Cerebellar cortex (tissue), 1 donor: Measurements from ENCODE around the gene DPH6.
A peak's percentile ranks its signal among the peaks of the same experiment; 100 is the strongest.
"Not testable (repeated sequence)": the region's sequence is repeated elsewhere in the genome, so short reads cannot be mapped to it uniquely, and the experiment has no call there.

Experiments used
- DNase-seq: peaks from one replicate; pipeline ENCODE4 v3.0.0-alpha.2; 2015; ENCODE audit warnings: low spot score

Gene DPH6

DNA sequence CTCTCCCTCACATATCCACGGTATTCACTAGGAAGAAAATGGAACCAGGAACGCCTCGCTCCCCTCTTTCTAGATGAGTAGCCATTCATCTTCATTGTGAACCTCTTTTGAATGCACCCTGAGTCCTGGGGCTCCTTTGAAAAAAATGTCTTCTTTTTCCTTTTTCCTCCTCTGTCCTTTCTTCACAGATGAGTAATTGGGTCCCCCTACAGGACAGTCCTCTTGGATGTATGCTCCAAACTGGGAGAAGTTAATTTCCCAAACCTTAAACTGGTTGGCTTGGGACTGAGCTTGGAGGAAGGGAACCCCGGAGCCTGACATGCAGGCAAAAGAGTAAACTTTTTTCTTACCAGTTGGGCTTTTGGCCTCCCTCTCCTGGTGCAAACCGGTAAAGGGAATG is 108.8 kb downstream of the DPH6 start:
- peak; percentile 73 for DNase-seq

DNA sequence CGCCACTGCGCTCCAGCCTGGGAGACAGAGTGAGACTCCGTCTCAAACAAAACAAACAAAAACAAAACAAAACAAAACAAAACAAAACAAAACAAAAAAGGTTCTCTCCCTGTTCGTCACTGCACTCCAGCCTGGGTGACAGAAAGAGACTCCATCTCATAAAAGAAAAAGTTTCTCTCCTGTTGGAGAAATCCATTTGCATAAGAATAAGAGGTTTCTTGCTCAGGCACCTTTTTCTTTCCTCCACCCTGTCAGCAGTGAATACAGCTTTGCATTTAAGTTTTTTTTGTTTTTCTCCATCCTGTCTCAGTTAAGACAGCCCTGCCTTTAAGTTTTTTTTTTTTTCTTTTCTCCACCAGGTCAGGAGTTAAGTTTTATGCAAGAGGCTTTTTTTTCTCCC is 109.5 kb downstream of the DPH6 start:
- DNase-seq = peak; percentile 73

- DNase-seq = peak; percentile 88
Measured at GRCh38 chr15:35431281-35431680, 114.7 kb downstream of the DPH6 start.

- DNase-seq = peak; percentile 73
Measured at GRCh38 chr15:35430301-35430700, 115.7 kb downstream of the DPH6 start.

DNA sequence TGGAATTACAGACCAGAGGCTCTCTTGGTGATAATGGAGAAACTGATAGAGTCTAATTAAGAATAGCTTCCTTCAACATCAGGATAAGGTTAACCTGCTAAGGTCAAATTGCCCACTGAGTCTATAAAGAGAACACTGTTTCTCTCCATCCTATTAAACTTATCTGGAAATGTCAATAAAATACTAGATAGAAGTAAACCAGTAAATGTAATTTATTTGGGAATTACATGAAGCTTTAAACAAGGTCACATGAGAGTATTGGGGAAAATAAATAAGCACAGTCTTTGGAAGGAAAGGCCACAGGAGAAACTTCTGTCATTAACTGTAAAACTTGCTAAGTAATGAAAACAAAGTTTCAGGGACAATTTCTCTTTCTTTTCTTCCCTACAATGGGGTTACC is 118.5 kb downstream of the DPH6 start:
- peak; percentile 79 for DNase-seq

- DNase-seq = peak; percentile 87
Measured at GRCh38 chr15:35427091-35427490, 118.9 kb downstream of the DPH6 start.

DNA sequence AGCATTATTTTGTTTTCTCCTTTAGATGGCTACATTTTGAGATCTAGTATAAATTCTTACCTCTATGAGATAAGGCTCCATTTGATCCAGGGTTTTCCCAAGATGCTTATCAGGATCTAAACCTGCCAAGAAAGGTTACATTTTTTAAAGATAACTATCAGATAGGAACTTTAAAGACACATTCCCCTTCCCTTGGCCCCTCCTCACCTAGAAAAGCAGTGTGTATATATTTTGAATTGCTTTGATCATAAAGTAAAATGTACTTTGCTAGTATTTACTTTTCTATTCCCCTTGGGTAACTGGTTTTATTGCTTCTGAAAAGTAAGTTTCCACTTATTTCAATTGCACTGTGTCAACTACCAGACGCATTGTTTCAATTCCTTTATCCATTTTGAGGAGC is 135.2 kb downstream of the DPH6 start:
- DNase-seq = no peak

GRCh38 chr15:35399901-35400300 is 146.1 kb downstream of the DPH6 start:
- DNase-seq = no peak

DNA sequence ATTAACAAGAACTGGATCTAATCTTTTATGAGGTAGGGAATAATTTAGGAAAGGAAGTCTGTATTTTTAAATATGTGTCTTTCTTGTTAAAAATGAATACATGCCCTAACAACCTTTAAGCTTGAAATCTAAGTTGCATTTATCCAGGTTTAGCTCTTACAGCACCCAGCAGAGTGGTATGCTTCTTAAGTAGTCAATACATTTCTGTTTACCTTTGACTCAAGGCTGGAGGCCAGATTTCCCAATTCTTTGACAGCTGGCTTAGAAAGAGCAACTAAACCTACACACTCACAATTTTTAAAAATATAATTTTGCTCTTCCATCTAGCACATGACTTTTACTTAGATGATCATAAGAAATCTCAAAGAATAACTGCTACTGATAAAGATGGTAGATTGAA is 148.9 kb downstream of the DPH6 start:
- DNase-seq = peak; percentile 24

GRCh38 chr15:35394416-35394815 is 151.5 kb downstream of the DPH6 start:
- no peak for DNase-seq

DNA sequence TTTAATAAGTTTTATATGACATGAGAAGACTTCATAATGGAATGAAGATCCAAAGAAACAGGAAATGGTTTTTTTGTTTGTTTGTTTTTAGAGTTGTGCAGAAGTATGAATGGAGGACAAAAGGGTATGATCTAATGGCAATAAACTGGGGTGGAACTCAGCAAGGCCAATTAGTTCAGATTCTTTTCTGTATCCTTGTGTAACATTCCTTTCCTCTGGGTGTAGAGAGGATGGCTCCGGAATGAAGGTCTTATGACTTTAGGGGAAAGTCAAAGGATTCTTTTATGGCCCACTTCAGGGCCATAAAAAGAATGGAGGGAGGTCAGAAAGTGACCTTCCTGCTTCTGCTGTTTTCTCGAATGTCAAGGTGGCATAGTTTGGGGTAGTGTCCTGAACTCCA is 152.6 kb downstream of the DPH6 start:
- DNase-seq = peak; percentile 61

DNA sequence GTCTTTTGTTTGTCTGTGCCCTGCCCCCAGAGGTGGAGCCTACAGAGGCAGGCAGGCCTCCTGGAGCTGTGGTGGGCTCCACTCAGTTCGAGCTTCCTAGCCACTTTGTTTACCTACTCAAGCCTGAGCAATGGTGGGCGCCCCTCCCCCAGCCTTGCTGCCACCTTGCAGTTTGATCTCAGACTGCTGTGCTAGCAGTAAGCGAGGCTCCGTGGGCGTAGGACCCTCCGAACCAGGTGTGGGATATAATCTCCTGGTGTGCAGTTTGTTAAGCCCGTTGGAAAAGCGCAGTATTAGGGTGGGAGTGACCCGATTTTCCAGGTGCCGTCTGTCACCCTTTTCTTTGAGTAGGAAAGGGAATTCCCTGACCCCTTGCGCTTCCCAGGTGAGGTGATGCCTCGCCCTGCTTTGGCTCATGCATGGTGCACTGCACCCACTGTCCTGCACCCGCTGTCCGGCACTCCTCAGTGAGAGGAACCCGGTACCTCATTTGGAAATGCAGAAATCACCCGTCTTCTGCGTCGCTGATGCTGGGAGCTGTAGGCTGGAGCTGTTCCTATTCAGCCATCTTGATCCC is 154.5 kb downstream of the DPH6 start:
- not testable (repeated sequence) for DNase-seq

DNA sequence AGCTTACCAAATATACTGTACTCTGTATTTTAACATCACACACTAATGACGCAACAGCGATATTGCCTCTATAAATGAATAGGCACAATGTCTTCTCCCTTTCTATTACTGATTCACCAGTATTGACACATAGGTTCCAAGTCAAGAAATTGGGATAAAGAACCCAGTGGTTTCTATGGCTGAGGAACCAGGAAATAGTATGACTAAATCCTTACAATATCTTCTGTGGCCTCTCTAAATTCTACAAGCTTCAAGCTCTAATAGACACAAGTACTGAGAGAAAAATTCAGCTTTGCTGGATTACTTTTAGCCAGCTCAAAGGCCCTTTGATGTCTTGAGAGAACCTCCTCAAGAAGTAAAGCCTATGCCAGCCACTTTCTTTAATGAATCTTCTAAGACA is 162.5 kb downstream of the DPH6 start:
- DNase-seq = no peak

DNA sequence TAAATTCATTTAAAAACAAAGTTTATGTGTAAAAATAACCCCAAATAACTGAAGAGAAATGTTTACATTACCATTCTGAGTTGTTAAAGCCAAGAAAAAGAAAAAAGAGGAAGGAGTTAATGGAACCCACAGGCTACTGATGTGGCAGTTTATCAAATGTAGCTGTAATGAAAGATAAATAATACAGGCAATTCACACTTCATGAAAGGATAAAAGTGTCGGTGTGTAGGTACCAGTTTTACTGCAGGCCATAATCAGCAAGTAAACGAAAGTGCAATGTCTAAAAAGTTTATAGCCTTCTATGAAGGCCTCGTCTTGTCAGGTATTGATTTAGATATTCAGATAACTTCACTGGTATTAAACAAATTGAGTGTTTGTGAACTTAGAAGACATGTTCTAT is 164.6 kb downstream of the DPH6 start:
- DNase-seq = no peak

DNA sequence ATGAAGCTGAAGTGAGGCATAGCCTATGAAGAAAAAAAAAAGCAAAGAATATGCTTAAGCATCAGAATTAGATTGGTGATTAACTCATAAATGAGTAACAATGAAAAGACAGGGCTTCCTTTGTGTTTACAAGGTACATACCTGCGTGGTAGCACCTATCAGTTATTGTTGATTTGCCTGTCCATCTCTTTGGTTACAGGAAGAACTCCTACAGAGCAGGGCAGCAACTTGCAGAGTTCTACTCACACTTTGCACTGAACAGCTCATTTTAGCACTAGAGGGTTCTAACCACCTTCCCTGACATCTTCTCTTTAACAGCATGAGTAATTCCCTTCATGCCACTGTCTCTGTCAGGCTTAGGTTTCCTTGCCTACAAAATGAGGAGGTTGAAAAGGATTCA is 166.0 kb downstream of the DPH6 start:
- DNase-seq = no peak

DNA sequence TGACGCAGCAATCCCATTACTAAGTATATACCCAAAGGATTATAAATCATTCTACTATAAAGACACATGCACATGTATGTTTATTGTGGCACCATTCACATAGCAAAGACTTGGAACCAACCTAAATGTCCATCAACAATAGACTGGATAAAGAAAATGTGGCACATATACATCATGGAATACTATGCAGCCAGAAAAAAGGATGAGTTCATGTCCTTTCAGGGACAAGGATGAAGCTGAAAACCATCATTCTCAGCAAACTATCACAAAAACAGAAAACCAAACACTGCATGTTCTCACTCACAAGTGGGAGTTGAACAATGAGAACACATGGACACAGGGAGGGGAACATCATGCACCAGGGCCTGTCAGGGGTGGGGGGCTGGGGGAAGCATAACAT is 167.5 kb downstream of the DPH6 start:
- not testable (repeated sequence) for DNase-seq

DNA sequence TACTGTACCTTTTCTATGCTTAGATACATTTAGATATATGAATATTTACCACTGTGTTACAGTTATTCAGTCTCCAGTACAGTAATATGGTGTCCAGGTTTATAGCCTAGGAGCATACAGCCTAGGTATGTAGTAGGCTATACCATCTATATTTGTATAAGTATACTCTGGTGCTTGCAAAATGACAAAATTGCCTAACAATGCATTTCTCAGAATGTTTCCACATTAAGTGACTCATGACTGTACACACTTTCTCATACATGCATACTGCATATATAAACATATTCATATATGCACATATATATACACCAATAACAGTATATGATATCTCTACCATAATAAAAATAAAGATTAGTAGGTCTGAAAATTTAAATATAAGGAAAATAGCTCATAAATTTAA is 169.3 kb downstream of the DPH6 start:
- DNase-seq = no peak

DNA sequence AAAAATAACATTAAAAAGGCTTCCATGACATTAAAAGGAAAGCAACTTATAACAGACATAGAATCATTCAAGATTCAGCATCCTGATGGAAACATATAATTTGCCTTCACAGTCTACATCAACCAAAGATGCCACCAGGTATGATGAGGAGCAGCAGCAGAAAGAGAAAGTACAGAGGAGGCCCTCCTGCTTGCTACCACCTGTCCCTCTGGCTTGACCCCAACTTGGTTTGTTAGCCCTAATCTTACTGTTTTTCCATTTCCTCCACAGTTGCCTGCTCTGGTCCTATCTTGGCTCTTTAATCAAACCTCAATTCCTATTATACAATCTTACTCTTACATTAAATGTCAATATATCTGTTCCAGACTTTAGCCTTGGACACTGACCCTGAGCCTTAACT is 171.3 kb downstream of the DPH6 start:
- DNase-seq = peak; percentile 70

DNA sequence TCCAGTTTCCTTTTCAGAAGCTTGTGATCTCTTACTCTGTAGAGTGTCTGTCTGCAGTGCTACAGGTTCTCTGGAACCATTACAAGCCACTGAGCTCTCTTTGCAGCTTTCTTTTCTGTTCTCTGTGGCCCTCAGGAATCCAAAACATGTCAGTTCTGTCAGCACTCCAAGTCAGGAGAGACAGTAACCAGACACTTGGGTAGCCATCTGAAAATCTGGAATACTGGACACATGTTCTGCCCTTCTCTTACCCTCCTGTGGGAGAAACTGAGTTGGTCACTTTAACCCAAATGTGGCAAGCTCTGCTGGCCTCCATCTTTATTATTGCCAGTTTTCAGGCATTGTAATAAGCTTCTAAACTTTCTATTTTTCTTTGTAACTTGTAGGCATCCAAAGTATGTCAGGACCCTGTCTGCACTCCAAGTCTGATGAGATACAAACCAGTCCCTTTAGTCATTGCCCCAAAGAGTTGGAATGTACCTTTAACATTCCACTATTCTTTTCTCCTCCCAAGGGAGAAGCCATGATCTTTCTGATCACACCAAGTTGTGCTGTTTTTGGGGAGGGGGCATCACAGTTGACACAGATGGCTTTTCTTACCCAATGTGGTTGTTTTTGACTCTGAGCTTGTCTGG is 183.7 kb downstream of the DPH6 start:
- DNase-seq = peak; percentile 22

GRCh38 chr15:35358824-35359223 is 187.1 kb downstream of the DPH6 start:
- no peak for DNase-seq

- no peak for DNase-seq
Measured at GRCh38 chr15:35351059-35351458, 194.9 kb downstream of the DPH6 start.

- DNase-seq = no peak
Measured at GRCh38 chr15:35349916-35350315, 196.0 kb downstream of the DPH6 start.

DNA sequence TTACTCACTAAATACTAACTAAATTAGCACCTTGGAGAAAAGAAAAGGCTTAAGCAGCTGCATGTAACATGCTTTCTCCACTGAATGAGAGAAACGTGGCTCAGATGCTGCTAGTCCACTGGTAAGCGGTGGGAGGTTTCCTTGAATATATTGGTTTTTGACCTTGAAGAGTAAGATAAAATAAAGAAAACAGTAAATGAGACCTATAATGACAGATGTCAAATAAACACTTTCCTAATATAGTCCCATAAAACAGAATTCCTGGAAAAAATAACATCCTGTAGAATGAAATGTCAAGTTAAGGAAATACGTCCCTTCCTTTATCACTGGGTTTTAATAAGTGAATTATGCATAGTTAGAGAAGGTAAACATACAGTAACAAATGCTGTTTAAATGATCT is 215.0 kb downstream of the DPH6 start:
- peak; percentile 83 for DNase-seq

DNA sequence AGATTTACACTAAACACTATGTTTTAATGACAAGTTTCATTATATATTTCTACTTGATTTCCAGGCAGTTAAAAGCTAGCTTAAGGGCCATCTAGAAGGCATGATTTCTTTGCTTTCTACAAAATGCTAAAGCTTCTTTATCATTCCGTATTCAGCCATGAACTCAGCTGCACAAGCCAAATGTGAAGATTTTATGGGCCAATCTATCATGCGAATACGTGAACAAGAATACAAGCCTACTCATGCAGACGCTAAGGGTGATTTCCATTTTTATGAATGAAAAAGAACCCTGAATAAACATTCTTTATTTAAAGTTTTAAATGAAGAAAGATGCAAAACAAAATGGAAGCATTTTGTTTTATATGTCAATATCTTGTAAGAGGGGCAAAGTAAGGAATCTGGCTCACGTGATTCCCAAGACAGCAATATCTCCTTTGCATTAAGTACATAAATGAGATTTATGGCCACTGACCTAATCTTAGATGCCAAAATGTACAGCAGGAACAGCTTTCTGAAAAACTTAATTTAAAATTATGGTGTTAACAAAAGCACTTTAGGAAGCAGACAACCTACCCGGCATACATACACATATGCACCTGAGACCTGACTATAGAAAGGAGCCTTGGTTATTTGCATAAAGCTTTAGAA is 215.8 kb downstream of the DPH6 start:
- peak; percentile 64 for DNase-seq
